ACC112 (cell line): ENCODE data around the gene ATP13A4.

Source experiments
- H2AFZ ChIP-seq: fragments of 200-600 bp; sonication (generic); one replicate; pipeline ENCODE4 v1.6.0; 2017; ENCODE audit warnings: antibody characterized with exemption, low read length; ENCODE audit not compliant: unreplicated experiment
- H3K27ac ChIP-seq: fragments of 200-600 bp; sonication (generic); 2 replicates; pipeline ENCODE4 v1.5.1; 2014; ENCODE audit warnings: low read depth, mild to moderate bottlenecking, antibody characterized with exemption, low read length, moderate library complexity
- H3K27me3 ChIP-seq: fragments of 200-600 bp; sonication (generic); 2 replicates; pipeline ENCODE4 v1.6.1; 2014; ENCODE audit warnings: mild to moderate bottlenecking, antibody characterized with exemption, low read length, moderate library complexity, mixed read lengths; ENCODE audit not compliant: insufficient read depth
- H3K36me3 ChIP-seq: fragments of 200-600 bp; sonication (generic); 2 replicates; pipeline ENCODE4 v1.6.1; 2016; ENCODE audit warnings: mild to moderate bottlenecking, antibody characterized with exemption, low read length, moderate library complexity, mixed read lengths; ENCODE audit not compliant: insufficient read depth
- H3K4me1 ChIP-seq: fragments of 200-600 bp; sonication (generic); one replicate; pipeline ENCODE4 v1.6.1; 2016; ENCODE audit warnings: low read length, mixed read lengths; ENCODE audit not compliant: insufficient read depth, unreplicated experiment, control insufficient read depth
- H3K4me3 ChIP-seq: fragments of 200-600 bp; sonication (generic); 2 replicates; pipeline ENCODE4 v1.5.1; 2014; ENCODE audit warnings: mild to moderate bottlenecking, low read depth, low read length
- H3K79me2 ChIP-seq: fragments of 200-600 bp; sonication (generic); one replicate; pipeline ENCODE4 v1.6.0; 2016; ENCODE audit warnings: low read length; ENCODE audit not compliant: control insufficient read depth, unreplicated experiment, insufficient read depth

ATP13A4 gene

DNA sequence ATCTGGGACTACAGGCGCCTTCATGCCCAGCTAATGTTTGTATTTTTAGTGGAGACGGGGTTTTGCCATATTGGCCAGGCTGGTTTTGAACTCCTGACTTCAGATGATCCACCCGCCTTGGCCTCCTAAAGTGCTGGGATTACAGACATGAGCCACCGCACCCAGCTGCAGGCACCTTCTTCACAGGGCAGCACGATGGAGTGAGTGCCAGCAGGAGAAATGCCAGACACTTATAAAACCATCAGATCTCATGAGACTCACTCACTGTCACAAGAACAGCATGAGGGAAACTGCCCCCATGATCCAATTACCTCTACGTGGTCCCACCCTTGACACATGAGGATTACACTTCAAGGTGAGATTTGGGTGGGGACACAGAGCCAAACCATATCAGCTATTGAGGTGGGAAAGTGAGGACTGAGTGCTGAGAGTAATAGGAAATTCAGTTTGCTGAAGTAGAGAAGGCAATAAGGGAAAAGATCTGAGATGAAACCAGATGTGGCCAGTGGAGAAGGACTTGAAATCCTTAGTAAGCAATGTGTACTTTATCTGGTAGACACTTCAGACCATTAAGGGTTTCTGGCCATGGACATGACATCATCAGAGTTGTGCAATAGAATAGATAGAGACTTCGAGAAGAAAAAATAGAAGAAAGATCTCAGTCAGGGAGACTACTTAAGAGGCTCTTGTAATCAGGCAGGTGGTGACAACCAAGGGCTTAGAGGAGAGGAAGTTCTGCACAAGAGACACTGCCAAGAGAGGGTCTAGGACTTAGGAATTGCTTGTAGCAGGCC, 158.0 kb downstream of the ATP13A4 start:
- H3K36me3 ChIP-seq: no peaks in the 10 kb centered on the region
- H3K4me3 ChIP-seq: no peak overlapping the region
- no peaks in the 10 kb centered on the region for H3K4me1 ChIP-seq
- no peaks in the 10 kb centered on the region for H3K27me3 ChIP-seq
- H3K27ac ChIP-seq: no peak overlapping the region
- H3K79me2 ChIP-seq: no peaks in the 10 kb centered on the region
- H2AFZ ChIP-seq: no peak overlapping the region

DNA sequence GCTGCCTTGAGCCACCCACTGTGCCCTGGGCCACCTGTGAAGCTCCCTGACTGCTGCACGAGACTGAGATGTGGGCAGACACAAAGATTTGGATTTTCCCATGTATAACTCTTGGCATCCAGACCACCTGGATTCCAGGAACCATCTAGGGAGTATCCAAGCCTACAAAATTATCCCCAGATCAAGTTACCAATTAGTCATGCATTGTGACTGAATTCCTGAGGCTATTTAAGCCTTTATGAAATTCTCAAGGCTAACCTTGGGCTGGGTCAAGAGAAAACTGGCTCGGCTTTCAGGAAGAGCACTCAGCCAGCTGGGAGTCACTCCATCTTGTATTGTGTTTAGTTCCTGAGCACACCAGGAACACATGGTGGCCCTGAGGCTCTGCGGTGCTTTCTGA, 162.8 kb downstream of the ATP13A4 start:
- Histone ChIP-seq H3K27me3 (no peaks in the 10 kb centered on the region), H3K36me3 (no peaks in the 10 kb centered on the region), H3K4me1 (no peaks in the 10 kb centered on the region), H2AFZ (no peak overlapping the region), H3K27ac (no peak overlapping the region), H3K4me3 (no peak overlapping the region), H3K79me2 (no peaks in the 10 kb centered on the region)

DNA sequence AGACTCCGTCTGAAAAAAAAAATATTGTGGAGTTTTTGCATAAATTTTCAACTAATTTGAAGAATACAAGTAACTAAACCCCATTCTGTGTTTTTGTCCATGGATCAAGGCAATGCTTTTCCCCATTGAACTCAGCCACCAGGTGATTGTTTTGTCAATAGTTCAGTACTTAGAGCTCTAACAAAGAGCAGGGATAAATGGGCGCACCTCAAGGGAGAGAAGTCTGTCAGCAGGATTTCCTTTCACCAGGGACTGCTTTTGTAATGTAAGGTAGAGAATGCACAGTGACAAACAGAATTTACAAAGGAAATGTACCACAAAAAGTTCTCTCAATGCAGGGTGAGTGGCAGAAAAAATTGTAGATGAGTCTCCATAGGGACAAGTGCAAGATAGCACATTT, 165.4 kb downstream of the ATP13A4 start:
- no peak overlapping the region for H3K4me3 ChIP-seq
- no peak overlapping the region for H3K27ac ChIP-seq
- H3K36me3 ChIP-seq: no peaks in the 10 kb centered on the region
- H3K79me2 ChIP-seq: no peaks in the 10 kb centered on the region
- H3K27me3 ChIP-seq: no peaks in the 10 kb centered on the region
- H2AFZ ChIP-seq: no peak overlapping the region
- no peaks in the 10 kb centered on the region for H3K4me1 ChIP-seq

DNA sequence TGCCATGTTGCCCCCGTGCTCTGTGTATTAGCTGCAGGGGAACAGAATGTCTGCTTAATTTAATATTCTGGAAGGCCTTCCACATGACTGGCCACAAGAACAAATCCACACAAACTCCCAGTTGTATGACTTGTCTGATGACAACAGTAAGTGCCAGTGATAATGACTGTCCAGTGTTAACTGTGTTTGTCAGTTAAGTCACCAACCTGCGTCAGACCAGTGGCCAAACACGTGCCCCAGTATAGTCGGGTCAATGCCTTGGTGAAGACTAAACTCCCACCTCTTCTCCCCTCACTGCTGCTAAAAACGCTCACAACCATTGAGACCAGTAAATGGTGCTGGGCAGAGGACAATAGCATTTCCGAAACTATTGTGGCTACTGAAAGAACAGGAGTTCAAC, 166.3 kb downstream of the ATP13A4 start:
- Histone ChIP-seq H3K79me2 (no peaks in the 10 kb centered on the region), H3K4me1 (no peaks in the 10 kb centered on the region), H3K4me3 (no peak overlapping the region), H3K36me3 (no peaks in the 10 kb centered on the region), H2AFZ (no peak overlapping the region), H3K27ac (no peak overlapping the region), H3K27me3 (no peaks in the 10 kb centered on the region)

DNA sequence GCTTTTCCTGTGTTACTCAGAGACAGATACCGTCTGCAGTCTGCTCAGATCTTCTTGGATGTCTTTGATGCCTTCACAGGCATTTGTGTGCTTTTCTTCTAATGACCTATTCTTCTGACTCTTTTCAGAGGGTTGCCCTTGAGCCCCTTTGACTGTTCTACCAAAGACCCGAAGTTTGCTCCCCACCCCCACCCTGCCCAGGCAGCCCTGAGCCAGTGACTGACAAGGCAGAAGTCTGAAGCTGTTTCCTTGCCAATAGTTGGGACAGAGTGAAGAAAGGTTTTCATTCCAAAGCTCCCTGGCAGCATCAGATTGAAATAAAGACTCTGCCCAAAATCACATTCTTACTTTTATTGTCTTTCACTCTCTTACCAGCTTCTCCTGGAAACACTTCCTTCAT, 167.1 kb downstream of the ATP13A4 start:
- no peaks in the 10 kb centered on the region for H3K79me2 ChIP-seq
- no peak overlapping the region for H2AFZ ChIP-seq
- no peaks in the 10 kb centered on the region for H3K4me1 ChIP-seq
- H3K27me3 ChIP-seq: no peaks in the 10 kb centered on the region
- no peak overlapping the region for H3K4me3 ChIP-seq
- no peaks in the 10 kb centered on the region for H3K36me3 ChIP-seq
- H3K27ac ChIP-seq: no peak overlapping the region

DNA sequence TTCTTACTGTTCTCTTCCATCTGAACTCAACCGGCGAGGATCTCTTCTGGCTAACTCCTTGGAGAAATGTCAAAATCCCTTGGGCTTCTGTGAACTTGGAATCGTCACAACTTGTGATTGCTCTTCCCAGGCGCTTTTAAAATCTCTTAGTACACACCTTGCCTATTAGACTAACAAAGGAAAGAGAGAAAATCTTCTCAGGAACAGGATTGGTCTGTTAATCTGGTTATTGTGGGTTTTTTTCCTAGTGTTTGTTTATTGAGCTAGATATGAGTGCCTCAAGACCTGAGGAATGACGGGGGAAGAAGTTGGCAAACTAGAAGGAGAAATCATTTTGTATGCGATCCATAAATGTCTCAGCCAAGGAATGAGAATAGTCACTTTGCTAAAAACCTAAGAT, 176.0 kb downstream of the ATP13A4 start, which contains the start of gene ATP13A5:
ATP13A5 (minus strand) TSS at position 48 of the 400 bp plus-strand sequence; CDS start at position 20, 28 bp downstream.
- H2AFZ ChIP-seq: no peak within 1 kb of the TSS
- H3K79me2 ChIP-seq: no peaks in the 10 kb centered on the region
- no peak within 1 kb of the TSS for H3K27ac ChIP-seq
- no peak within 1 kb of the TSS for H3K4me3 ChIP-seq
- no peaks in the 10 kb centered on the region for H3K4me1 ChIP-seq
- no peaks in the 10 kb centered on the region for H3K36me3 ChIP-seq
- no peaks in the 10 kb centered on the region for H3K27me3 ChIP-seq

DNA sequence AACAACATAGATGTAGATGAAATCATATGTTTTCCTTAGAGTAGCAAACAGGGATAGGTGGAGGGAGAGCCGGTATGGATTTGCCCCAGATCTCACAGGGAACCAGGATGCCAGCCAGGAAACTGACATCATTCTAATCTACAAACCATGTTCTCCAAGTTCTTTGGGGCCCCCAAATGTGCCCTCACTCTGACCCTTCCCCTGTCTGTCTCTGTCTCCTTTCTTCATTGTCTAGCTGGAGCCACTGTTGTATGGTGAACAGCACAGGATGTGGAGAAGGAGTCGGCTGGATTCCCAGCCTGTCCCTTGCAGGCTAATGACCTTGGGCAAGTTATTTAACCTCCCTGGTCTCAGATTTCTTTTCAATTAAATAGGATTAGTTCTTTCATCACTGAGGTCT, 177.1 kb downstream of the ATP13A4 start:
- Histone ChIP-seq H3K79me2 (no peaks in the 10 kb centered on the region), H3K4me1 (no peaks in the 10 kb centered on the region), H3K27ac (no peak overlapping the region), H3K36me3 (no peaks in the 10 kb centered on the region), H3K27me3 (no peaks in the 10 kb centered on the region), H3K4me3 (no peak overlapping the region), H2AFZ (no peak overlapping the region)

DNA sequence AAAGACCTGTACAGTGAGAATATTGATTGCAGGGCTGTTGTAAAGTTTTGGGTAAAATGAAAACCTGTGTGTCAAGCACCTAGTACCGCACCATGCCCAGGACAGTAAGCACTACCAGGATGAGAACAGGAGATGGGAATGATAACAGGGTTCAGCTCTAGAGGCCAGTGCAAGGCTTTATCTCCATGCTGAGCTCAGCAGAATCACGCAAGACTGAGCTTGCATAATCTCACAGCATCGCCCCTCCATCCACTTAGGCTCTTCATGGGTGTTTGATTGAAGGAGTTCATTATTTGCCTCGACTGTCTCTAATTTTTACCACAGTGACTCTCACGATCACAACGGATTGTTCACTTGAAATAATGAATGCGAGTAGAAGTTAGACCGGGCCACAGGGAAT, 179.1 kb downstream of the ATP13A4 start:
- Histone ChIP-seq H2AFZ (no peak overlapping the region), H3K4me3 (no peak overlapping the region), H3K27me3 (no peaks in the 10 kb centered on the region), H3K36me3 (no peaks in the 10 kb centered on the region), H3K4me1 (no peaks in the 10 kb centered on the region), H3K79me2 (no peaks in the 10 kb centered on the region), H3K27ac (no peak overlapping the region)

DNA sequence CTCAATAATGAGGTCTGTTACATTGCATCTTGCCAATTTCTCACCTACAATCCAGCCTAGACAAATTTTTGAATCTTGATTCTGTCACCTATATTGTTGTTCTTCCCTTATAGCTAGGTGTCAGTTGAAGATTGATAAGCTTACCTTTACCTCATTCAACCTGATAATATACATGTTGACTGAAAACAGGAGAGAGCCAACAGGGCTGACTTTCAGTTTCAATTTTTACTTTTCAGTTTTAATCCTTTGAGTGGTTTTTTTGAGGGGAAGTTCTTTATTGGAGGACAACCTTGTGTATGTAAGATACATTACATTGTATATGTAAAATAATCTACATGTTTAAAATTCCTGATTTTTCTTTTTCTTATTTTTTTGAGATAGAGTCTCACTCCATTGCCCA, 181.9 kb downstream of the ATP13A4 start:
- no peak overlapping the region for H3K27ac ChIP-seq
- no peaks in the 10 kb centered on the region for H3K79me2 ChIP-seq
- no peaks in the 10 kb centered on the region for H3K27me3 ChIP-seq
- H3K36me3 ChIP-seq: no peaks in the 10 kb centered on the region
- no peak overlapping the region for H3K4me3 ChIP-seq
- no peak overlapping the region for H2AFZ ChIP-seq
- no peaks in the 10 kb centered on the region for H3K4me1 ChIP-seq

DNA sequence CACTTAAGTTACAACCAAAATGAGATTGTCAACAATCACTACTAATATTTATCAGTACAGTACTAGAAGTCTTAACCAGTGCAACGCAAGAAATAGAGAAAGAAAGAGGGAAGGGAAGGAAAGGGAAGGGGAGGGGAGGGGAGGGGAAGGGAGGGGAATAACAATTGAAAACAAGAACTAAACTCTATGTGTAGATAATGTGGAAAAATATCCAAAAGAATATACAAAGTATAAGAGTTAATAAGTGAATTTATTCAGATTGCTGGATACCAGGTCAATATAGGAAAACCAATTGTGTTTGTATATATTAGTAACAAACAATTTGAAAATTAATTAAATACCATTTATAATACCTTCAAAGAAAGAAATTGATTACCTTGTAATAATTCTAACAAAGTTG, 186.8 kb downstream of the ATP13A4 start:
- no peaks in the 10 kb centered on the region for H3K27me3 ChIP-seq
- H3K79me2 ChIP-seq: no peaks in the 10 kb centered on the region

DNA sequence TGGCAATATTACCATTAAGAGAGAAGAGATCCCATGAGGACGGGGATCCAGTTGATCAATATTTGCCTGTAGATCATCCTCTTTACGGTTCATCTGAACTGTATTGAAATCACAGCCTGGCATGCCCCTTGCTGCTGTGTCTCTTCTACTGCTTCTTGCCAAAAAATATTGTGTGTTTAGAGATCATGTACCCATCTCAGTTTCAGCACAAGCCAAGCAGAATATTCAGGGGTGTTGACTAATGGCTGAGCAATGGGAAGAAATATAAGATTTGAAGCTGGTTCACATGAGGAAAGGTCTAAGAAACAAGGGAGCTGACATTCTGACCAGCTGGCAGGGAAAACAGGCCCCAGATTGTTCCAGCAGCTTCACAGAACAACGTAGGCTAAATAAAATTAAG, 197.4 kb downstream of the ATP13A4 start:
- no peaks in the 10 kb centered on the region for H3K27me3 ChIP-seq
- H3K36me3 ChIP-seq: no peaks in the 10 kb centered on the region
- H3K27ac ChIP-seq: no peak overlapping the region
- no peaks in the 10 kb centered on the region for H3K4me1 ChIP-seq
- no peak overlapping the region for H2AFZ ChIP-seq
- H3K4me3 ChIP-seq: no peak overlapping the region
- no peaks in the 10 kb centered on the region for H3K79me2 ChIP-seq

More for the DNA sequence above, 186.8 kb downstream of the ATP13A4 start:
- Histone ChIP-seq H2AFZ (no peak overlapping the region), H3K4me1 (no peaks in the 10 kb centered on the region), H3K36me3 (no peaks in the 10 kb centered on the region), H3K4me3 (no peak overlapping the region), H3K27ac (no peak overlapping the region)
